Anterior cingulate cortex (tissue), 58 donors: ENCODE data around the gene AQP9.
"Not testable (repeated sequence)": the region's sequence is repeated elsewhere in the genome, so short reads cannot be mapped to it uniquely, and the experiment has no call there.

Experiments
- DNase-seq, 58 donors: peaks; one replicate each; lab custom pipeline; 2025; lab: John Stamatoyannopoulos, UW

The AQP9 gene

GRCh38 chr15:58138106-58138505, at the start of gene AQP9:
AQP9 (plus strand) TSS chr15:58138381; CDS start chr15:58138566, 185 bp downstream.
- DNase-seq: no peak

GRCh38 chr15:58095415-58095814, 42.8 kb upstream of the AQP9 start:
- DNase-seq: no peak

- DNase-seq: no peak
These were observed 41.6 kb upstream of the AQP9 start for GRCh38 chr15:58096529-58097084.

GRCh38 chr15:58103482-58103881, 34.7 kb upstream of the AQP9 start:
- DNase-seq: no peak

GRCh38 chr15:58108117-58108516, 30.1 kb upstream of the AQP9 start:
- DNase-seq: no peak

- DNase-seq: no peak
These were observed 28.8 kb upstream of the AQP9 start for GRCh38 chr15:58109419-58109818.

- DNase-seq: no peak
These were observed 27.0 kb upstream of the AQP9 start for GRCh38 chr15:58110999-58111717.

GRCh38 chr15:58111718-58112104, 26.5 kb upstream of the AQP9 start:
- DNase-seq: no peak

- not testable (repeated sequence) for DNase-seq
These were observed 24.8 kb upstream of the AQP9 start for GRCh38 chr15:58113358-58113757.

- DNase-seq: no peak
These were observed 23.8 kb upstream of the AQP9 start for GRCh38 chr15:58114388-58114787.

GRCh38 chr15:58114812-58115211, 23.4 kb upstream of the AQP9 start:
- no peak for DNase-seq

- no peak for DNase-seq
These were observed 22.5 kb upstream of the AQP9 start for GRCh38 chr15:58115692-58116091.

- no peak for DNase-seq
These were observed 20.6 kb upstream of the AQP9 start for GRCh38 chr15:58117619-58118018.

GRCh38 chr15:58118272-58118671, 19.9 kb upstream of the AQP9 start:
- no peak for DNase-seq

GRCh38 chr15:58119016-58119415, 19.2 kb upstream of the AQP9 start:
- no peak for DNase-seq

GRCh38 chr15:58124585-58124984, 13.6 kb upstream of the AQP9 start:
- DNase-seq: no peak

GRCh38 chr15:58125333-58125732, 12.8 kb upstream of the AQP9 start:
- no peak for DNase-seq

- no peak for DNase-seq
These were observed 3.3 kb upstream of the AQP9 start for GRCh38 chr15:58134886-58135285.

GRCh38 chr15:58135511-58136174, 2.5 kb upstream of the AQP9 start:
- no peak for DNase-seq

GRCh38 chr15:58136731-58137130, 1.4 kb upstream of the AQP9 start:
- no peak for DNase-seq

GRCh38 chr15:58137686-58138085, 495 bp upstream of the AQP9 start:
- DNase-seq: no peak
